ENCODE results near the gene DHRS11.

Gene DHRS11

DNA sequence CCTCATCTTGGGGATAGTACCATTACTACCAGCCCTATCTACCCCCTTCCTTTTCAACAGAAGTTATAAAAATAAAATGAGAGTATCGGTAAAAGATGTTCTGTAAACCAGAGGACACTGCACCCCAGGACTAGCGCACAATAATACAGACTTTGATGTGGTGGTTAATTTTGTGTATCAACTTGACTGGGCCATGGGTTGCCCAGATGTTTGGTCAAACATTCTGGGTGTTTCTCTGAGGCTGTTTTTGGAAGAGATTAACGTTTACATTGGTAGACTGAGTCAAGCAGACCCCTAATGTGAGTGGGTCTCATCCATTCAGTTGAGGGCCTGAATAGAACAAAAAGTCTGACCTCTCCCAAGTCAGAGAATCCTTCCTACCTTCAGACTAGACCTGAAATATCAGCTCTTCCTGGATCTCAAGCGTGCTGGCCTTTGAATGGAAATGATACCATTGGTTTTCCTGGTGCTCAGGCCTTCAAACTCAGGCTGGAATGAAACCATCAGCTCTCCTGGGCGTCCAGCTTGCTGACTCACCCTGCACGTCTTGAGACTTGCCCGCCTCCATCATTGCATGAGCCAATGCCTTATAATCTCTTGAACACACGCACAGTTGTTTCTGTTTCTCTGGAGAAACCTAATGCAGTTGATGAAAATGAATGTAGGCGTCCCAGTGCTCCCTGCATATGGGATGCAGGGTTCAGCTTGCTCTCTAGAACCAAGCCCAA is 19.8 kb downstream of the DHRS11 start:
- in situ Hi-C loops (cut with MboI; ENCODE audit: low sequenced_read_pairs) = loop anchor here (25.0 kb wide), 2 partner anchors 626 to 776 kb away; partner anchors contain the start of gene C17orf78

DNA sequence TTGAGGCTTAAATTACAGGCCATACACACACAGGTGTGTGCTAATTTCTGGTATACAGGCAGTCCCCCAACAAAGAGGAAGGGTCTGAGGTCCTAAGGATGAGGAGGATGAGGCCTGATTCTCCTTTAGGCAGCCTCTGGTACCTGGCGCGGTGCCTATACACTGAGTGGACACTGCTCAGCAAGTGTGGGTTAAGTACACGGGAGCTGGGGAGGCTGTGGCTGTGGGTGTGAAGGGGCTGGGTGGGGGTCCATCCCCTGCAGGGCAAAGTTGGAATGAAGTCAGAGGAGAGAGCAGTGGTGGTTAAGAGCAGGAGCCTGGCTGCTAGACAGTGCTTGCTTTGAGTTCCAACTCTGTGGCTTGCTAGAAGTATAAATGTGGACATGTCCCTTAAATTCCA is 20.6 kb downstream of the DHRS11 start:
- in situ Hi-C loops (cut with MboI; ENCODE audit: low sequenced_read_pairs) = loop anchor here (25.0 kb wide), 2 partner anchors 625 to 775 kb away; partner anchors contain the start of gene C17orf78

DNA sequence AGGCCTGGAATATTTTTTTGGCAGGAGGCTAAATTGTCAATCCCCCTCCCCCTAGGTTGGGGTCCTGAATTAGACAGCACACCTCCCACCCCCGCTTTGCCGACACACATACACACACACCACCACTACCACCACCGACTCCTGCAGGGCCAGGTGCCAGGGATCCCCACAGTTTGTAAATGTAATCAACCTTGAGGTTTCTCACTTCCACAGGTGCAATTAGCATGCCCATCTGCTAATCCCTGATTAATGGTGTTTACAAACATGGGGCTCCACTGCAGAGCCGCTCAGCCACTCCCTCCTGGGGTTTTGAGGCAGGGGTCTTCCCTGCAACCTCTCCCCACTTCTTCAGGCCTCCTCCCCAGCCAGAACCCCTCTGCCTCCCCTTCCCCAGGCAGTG is 21.5 kb downstream of the DHRS11 start:
- in situ Hi-C loops (cut with MboI; ENCODE audit: low sequenced_read_pairs) = loop anchor here (25.0 kb wide), 2 partner anchors 624 to 774 kb away; partner anchors contain the start of gene C17orf78

DNA sequence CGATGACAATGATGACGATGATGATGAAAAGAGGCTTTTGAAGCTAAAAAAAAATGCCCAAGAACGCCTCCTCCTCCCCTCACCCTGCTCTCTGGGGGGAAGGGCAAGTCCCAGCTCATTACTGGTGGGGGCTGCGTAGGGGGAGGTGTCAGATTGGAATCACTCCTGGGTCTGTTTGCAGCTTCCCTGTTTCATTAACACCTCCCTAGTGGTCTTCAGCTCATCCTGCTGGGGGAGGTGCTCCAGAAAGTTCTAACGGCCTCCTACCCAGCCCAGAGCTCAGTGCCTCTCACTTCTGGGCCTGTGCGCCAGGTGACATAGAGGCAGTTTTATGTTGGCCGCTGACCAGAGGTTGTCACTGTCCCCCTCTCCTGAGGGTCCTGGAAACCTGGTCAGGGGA is 22.4 kb downstream of the DHRS11 start:
- in situ Hi-C loops (cut with MboI; ENCODE audit: low sequenced_read_pairs) = loop anchor here (25.0 kb wide), 2 partner anchors 623 to 773 kb away; partner anchors contain the start of gene C17orf78

DNA sequence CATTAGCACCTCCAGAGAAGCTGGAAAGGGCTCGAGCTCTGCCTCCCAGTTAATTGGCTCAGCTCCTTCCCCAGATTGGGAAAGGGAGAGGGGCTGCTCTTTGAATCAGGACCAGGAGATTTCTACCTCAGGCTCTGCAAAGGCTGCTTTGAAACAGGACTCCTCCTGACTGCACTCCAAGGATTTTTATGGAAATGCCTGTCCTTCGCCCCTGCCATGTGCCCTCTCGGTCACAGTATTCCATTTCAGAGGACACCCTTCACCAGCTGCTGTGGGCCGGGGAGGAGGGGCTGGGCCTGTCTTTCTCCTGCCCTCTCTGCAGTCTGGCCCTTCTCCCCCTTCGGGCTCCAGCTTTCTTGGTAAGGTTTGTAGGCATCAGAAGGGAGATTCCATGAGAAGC is 23.3 kb downstream of the DHRS11 start:
- in situ Hi-C loops (cut with MboI; ENCODE audit: low sequenced_read_pairs) = loop anchor here (25.0 kb wide), 2 partner anchors 622 to 772 kb away; partner anchors contain the start of gene C17orf78

DNA sequence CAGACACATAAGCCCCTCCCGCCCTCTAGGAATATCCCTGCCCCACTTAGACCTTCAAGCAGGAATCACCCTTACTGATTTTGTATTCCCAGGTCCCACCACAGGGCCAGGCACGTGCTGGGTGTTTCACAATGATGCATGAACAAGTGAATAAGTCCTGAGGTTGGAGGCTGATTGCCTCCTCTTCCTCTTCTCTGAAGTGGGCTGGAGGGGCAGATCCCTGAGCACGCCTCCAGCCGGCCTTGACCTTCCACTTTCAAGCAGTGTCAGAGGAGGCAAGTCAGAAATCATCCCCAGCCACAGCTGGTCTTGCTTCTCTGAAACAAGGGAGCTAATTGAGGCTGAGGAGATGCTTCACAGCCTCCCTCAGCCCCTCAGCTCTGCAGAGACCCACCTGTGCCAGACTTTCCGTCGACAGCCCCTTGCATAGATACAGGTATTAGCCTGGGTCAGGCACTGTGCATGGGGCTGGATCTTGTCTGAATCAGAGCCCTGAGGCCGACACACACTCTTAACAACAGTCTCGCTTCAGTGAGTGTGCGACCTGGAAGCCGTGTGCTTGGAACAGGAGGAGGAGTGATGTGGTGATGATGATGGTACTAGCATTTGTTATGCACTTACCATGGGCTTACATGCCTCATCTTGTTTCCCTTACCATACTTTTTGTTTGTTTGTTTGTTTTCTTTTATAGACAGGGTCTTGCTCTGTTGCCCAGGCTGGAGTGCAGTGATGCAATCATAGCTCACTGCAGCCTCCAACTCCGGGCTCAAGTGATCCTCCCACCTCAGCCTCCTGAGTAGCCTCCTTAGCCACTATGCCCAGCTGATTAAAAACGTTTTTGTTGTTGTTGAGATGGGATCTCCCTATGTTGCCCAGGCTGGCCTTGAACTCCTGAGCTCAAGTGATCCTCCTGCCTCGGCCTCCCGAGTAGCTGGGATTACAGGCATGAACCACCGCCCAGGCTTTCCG is 24.7 kb downstream of the DHRS11 start:
- in situ Hi-C loops (cut with MboI; ENCODE audit: low sequenced_read_pairs) = loop anchor here (25.0 kb wide), 2 partner anchors 621 to 771 kb away; partner anchors contain the start of gene C17orf78

DNA sequence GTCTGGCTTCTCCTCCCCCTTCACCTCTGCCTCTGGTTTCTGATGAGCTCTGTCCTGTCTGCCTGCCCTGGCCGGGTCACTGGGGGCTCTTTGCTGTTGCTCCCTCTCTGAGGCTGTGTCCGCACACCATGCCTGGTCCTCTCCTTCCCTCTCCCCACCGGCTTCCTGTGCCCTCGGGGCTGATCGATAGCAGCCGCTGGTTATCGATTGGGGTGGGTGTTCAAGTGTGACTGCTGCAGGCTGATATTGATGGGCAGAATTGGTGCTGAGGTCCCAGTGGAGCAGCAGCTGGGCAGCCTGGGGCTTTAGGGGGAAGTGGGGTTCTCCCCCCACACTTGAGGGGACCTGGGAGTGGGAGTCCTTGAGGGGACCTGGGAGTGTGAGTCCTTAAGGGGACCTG is 26.1 kb downstream of the DHRS11 start:
- in situ Hi-C loops (cut with MboI; ENCODE audit: low sequenced_read_pairs) = loop anchor here (25.0 kb wide), 2 partner anchors 620 to 770 kb away; partner anchors contain the start of gene C17orf78

DNA sequence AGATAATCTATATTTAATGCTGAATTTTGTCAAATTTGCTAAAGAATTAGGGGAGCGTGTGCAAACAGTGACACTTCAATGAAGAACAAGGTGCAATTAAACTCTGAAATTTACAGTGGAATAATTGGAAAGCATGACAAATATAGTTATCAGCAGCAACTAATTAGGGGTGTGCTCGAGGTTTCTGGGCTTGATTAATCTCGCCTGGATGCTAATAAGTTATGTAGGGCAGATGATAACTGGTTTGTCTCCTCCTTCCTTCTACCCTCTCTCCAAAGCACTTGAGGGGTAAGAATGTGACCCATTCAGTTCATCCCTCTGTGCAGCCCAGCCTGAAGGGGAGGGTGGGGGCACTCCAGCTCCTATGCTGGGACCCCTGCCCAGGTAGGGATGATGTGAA is 31.6 kb downstream of the DHRS11 start:
- in situ Hi-C loops (cut with MboI; ENCODE audit: low sequenced_read_pairs) = loop anchor here (25.0 kb wide), 2 partner anchors 614 to 764 kb away; partner anchors contain the start of gene C17orf78

DNA sequence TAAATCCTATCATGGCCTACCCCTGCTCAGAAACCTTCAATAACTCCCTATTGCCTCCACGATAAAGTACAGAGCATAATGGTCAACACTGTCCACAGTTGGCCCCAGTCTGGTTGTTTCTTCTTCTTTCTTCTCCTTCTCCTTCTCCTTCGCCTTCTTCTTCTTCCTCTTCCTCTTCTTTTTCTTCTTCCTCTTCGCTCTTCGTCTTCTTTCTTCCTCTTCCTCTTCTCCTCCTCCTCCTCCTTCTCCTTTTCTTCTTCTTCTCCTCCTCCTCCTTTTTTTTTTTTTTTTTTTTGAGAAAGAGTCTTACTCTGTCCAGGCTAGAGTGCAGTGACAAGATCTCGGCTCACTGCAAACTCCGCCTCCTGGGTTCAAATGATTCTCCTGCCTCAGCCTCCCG is 33.5 kb downstream of the DHRS11 start:
- in situ Hi-C loops (cut with MboI; ENCODE audit: low sequenced_read_pairs) = no loop called here

DNA sequence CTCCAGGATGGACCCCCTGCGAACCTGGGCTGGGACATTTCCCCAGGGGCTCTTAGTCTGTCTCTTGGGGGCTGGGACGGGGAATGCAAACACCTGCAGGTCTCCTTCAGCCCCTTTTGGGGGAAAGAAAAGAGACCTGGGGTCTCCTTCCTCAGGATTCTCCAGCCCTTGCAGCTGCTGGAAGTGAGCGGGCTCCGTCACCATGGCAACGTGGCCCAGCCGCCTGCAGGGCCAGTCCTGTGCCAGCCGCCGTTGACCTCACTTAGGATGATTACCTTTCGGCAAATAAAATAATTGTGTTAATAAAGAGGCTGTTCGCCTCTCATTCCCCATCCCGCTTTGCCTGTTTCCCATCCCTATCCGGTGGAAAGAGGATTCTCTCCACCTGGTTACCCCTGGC is 35.4 kb downstream of the DHRS11 start:
- in situ Hi-C loops (cut with MboI; ENCODE audit: low sequenced_read_pairs) = no loop called here

DNA sequence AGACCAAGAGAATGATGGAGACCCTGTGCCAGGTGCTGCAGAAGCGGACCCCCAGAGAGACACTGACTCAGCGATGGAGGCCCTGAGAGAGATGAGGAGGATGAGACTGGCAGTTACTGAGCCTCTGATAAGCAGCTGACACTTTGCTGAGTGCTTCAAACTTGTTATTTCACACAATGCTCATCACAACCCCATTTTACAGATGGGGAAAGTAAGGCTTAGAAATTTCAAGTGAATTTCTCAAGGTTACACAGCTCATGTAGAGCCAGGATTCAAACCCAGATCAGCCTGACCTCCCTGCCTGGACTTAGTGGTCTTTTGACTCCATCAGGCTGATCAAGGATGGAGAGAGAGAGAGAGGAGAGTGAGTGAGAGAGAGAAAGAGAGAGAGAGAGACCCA is 36.9 kb downstream of the DHRS11 start:
- in situ Hi-C loops (cut with MboI; ENCODE audit: low sequenced_read_pairs) = no loop called here

DNA sequence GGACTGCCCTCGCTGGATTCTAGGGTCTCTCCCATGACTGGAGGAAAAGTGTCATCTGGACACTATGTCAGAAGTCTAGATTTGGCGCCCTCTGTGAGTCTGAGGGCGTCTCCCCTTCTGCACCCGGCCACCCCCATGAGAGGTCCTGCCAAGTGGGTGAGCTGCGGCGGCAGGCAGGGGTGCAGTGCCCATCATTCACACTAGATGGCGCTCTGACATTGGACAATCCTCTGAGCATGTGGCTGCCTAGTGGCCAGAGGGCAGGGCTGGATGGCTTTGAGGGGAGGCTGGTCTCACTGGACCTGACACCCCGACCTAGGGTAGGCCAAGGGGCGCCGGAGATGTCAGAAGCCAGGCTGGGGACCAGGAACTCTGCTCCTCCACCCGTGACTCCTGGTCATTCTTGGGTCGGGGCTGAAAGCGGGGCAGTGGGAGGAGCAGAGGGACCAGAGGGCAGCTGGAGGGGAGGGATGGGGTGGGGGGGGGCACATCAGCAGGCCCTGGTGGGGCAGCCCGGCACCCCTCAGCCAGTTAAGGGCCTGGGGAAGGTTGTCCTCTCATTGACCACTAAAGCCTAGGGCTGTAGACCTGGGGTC is 37.7 kb downstream of the DHRS11 start:
- in situ Hi-C loops (cut with MboI; ENCODE audit: low sequenced_read_pairs) = no loop called here

DNA sequence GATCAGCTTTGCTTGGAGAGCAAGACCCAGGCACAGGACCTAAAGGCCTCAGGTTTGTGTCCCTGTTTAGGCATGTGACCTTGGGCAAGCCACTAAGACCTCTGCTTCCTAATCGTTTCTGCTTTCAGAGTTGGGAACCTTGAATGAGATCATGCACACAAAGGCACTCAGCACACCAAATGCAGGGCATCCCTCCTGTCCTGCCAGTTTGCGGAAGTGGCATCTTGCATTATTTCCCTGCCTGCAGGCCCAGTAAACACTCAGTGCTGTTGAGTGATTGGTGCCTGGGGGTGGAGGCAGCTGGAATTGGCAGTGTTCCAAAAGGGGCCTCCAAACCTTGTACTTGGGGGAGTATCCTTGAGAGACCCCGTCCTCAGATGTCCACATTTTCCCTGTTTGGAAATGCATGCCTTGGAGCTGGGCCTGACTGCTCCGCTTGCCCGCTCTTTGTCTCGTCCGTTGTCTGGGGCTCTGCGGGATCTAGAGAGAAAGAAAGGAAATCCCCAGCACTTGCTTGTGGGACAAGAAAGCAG is 38.4 kb downstream of the DHRS11 start:
- in situ Hi-C loops (cut with MboI; ENCODE audit: low sequenced_read_pairs) = loop anchor here (10.0 kb wide), 1 partner anchor 415 kb away; no protein-coding TSS in a partner anchor

DNA sequence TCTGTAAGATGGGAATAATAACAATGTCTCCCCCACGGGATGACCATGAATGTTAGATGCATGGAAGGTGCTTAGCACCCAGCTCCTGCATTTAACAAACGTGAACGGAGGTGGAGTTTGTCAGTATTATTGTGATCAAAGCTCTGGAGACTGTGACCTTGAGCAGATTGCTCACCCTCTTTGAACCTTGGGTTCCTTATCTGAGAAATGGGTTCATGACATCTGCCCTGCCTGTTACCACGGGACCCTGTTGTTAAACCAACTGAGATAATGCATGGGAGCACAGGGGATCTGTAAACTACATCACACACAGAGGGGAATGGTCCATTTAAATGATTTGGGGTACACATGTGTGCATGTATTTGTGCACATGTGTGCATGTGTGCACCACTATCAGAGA is 39.3 kb downstream of the DHRS11 start:
- in situ Hi-C loops (cut with MboI; ENCODE audit: low sequenced_read_pairs) = loop anchor here (10.0 kb wide), 1 partner anchor 414 kb away; no protein-coding TSS in a partner anchor

DNA sequence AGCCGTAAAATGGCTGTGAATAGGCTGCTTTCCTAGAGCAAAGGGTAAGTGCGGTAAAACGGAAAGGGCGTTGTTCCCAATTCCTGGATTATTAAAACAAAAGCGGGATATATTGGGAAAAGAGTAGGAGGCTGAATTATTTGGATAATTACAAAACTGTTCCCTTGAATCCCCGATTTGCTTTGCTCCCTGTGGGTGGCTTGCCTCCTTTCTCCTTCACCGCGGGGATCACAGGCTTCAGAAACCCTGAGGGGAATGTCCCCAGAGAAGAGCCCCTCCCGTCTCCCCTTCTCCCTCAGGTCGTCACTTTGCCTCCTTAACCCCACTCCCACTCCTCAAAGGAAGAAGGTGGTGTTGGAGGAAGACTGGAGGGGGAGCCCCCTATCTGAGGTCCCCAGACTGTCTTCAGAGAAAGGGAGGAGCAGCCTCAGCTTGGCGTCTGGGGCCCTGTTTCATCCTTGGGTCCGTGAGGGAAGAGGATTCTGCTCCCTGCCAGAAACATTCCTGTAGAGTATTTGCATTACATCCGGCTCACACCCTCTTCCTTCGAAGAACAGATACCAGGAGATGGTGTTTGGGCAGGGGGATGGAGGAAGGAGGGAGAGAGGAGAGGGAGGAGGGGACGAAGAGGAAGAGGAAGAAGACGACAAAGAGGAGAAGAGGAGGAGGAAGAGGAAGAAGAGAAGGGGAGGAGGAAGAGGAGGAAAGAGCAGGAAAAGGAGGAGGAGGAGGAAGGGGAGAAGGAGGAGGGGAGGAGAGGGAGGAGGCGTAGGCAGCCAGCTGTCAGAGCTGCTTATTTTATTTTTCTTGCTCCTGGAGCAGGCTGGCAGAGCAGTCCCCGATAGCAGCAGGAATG is 41.5 kb downstream of the DHRS11 start:
- in situ Hi-C loops (cut with MboI; ENCODE audit: low sequenced_read_pairs) = loop anchor here (10.0 kb wide), 1 partner anchor 412 kb away; no protein-coding TSS in a partner anchor

DNA sequence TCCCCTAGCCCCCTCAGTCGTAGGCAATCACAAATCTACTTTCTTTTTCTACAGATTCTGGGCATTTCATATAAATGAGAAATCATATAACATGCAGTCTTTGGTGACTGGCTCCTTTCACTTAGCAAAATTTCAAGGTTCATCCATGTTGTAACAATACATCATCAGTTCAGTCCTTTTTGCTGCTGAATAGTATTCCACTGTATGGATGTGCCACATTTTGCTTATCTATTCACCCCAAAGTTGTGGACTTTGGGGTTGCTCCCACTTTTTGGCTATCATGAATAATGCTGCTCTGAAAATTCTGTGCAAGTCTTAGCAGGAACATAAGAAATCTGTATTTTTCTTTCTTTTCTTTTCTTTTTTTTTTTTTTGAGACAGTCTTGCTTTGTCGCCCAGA is 48.7 kb downstream of the DHRS11 start:
- in situ Hi-C loops (cut with MboI; ENCODE audit: low sequenced_read_pairs) = no loop called here

DNA sequence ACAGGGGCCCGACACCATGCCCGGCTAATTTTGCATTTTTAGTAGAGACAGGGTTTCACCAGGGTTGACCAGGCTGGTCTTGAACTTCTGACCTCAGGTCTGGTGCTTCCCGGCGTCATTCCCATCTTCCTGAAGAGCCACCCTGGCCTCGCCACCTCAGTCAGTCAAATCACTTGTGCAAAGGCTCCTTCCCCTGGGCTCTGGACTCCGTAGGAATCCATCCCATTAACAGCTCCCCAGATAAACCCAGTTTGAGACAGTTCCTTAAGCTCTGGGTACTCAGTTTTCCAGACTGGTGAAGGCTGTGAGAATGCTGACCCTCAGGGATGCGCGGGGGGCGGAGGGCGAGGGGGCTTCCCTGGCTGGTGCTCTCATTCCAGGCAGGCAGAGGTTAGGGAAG is 49.2 kb downstream of the DHRS11 start:
- in situ Hi-C loops (cut with MboI; ENCODE audit: low sequenced_read_pairs) = no loop called here

DNA sequence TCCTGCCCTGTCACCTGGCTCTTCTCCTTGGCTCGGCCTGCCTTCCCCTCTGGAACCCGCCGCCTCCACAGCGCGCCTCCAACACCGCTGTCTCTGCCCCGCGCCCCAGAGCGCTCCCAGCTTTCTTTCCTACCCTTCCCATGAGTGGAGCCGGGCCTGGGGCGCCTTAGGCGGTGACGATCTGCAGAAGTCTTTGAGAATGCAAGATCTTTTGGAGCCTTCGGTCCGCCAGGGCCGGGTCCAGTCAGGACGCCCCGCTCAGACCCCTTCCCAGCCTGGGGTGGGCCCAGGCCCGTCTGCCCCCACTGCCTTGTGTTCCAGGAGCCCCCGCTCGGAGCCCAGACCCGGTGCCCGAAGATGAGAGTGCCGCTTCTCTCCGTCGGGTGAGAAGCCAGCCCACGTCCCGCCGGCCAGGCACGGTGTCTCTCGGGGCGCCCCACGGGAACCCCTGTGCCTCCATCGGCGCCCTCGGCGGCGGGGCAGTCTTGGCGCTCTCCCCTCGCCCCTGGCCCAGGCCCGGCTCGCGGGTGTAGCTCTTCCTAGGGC is 49.7 kb downstream of the DHRS11 start:
- in situ Hi-C loops (cut with MboI; ENCODE audit: low sequenced_read_pairs) = no loop called here
